ENCODE results near the gene ST6GALNAC2.
A peak's percentile ranks its signal among the peaks of the same experiment; 100 is the strongest.
"Not testable (repeated sequence)": the region's sequence is repeated elsewhere in the genome, so short reads cannot be mapped to it uniquely, and the experiment has no call there.

ST6GALNAC2 gene

GRCh38 chr17:76612977-76613851 is 27.6 kb upstream of the ST6GALNAC2 start:
- TF ChIP-seq CTCF (conservative IDR thresholded peaks at IDR 0.05; ENCODE audit: low read length) (no peak), EZH2phosphoT487 (IDR thresholded peaks at IDR 0.05; ENCODE audit: borderline replicate concordance) (no peak)
- Histone ChIP-seq H3K79me2 (ENCODE audit: insufficient read depth, low read length) (no peaks in the 10 kb centered on the region), H2AFZ (ENCODE audit: low read length) (peak overlapping the region; percentile 35; the same call in 1 of the 2 replicates), H3F3A (ENCODE audit: low read depth) (0 out of 2 replicates have a peak, but pooled peaks cover 5% of the 10 kb centered on the region), H3K4me2 (ENCODE audit: low read depth, low read length, poor library complexity, severe bottlenecking) (peak overlapping the region; percentile 2), H3K4me1 (ENCODE audit: insufficient read depth, low read length, poor library complexity, severe bottlenecking) (peaks cover 11% of the 10 kb centered on the region), H3K27me3 (ENCODE audit: insufficient read depth, low read length, poor library complexity, severe bottlenecking) (no peaks in the 10 kb centered on the region), H3K9me2 (replicated peaks; ENCODE audit: low read depth, low read length) (no peaks in the 10 kb centered on the region), H3K36me3 (ENCODE audit: insufficient read depth, low read length) (no peaks in the 10 kb centered on the region), H3K9ac (ENCODE audit: low read depth, low read length, poor library complexity, severe bottlenecking) (peak overlapping the region; percentile 5), H3K9me3 (ENCODE audit: insufficient read depth, low read depth, low read length) (no peaks in the 10 kb centered on the region), H4K20me1 (ENCODE audit: insufficient read depth, low read length, poor library complexity, severe bottlenecking) (no peaks in the 10 kb centered on the region), H3K4me3 (ENCODE audit: low read length, poor library complexity, severe bottlenecking) (no peak overlapping the region)

- Histone ChIP-seq H3K9me3 (ENCODE audit: insufficient read depth, low read depth, low read length) (no peaks in the 10 kb centered on the region), H3K36me3 (ENCODE audit: insufficient read depth, low read length) (no peaks in the 10 kb centered on the region), H3K9me2 (replicated peaks; ENCODE audit: low read depth, low read length) (no peaks in the 10 kb centered on the region), H4K20me1 (ENCODE audit: insufficient read depth, low read length, poor library complexity, severe bottlenecking) (no peaks in the 10 kb centered on the region), H3K4me3 (ENCODE audit: low read length, poor library complexity, severe bottlenecking) (no peak overlapping the region), H3K79me2 (ENCODE audit: insufficient read depth, low read length) (no peaks in the 10 kb centered on the region), H3K4me1 (ENCODE audit: insufficient read depth, low read length, poor library complexity, severe bottlenecking) (peaks cover 11% of the 10 kb centered on the region), H3F3A (ENCODE audit: low read depth) (0 out of 2 replicates have a peak, but pooled peaks cover 5% of the 10 kb centered on the region), H3K27me3 (ENCODE audit: insufficient read depth, low read length, poor library complexity, severe bottlenecking) (no peaks in the 10 kb centered on the region), H3K4me2 (ENCODE audit: low read depth, low read length, poor library complexity, severe bottlenecking) (no peak overlapping the region), H2AFZ (ENCODE audit: low read length) (no peak overlapping the region; the same call in 1 of the 2 replicates), H3K9ac (ENCODE audit: low read depth, low read length, poor library complexity, severe bottlenecking) (no peak overlapping the region)
- TF ChIP-seq CTCF (conservative IDR thresholded peaks at IDR 0.05; ENCODE audit: low read length) (no peak), EZH2phosphoT487 (IDR thresholded peaks at IDR 0.05; ENCODE audit: borderline replicate concordance) (no peak)
Observed at GRCh38 chr17:76612465-76612864, 26.8 kb upstream of the ST6GALNAC2 start.

GRCh38 chr17:76611758-76612157 is 26.1 kb upstream of the ST6GALNAC2 start:
- Histone ChIP-seq H3K9ac (ENCODE audit: low read depth, low read length, poor library complexity, severe bottlenecking) (no peak overlapping the region), H3K9me2 (replicated peaks; ENCODE audit: low read depth, low read length) (no peaks in the 10 kb centered on the region), H3K4me2 (ENCODE audit: low read depth, low read length, poor library complexity, severe bottlenecking) (no peak overlapping the region), H3F3A (ENCODE audit: low read depth) (0 out of 2 replicates have a peak, but pooled peaks cover 5% of the 10 kb centered on the region), H3K9me3 (ENCODE audit: insufficient read depth, low read depth, low read length) (no peaks in the 10 kb centered on the region), H3K4me3 (ENCODE audit: low read length, poor library complexity, severe bottlenecking) (no peak overlapping the region), H3K4me1 (ENCODE audit: insufficient read depth, low read length, poor library complexity, severe bottlenecking) (peaks cover 11% of the 10 kb centered on the region), H2AFZ (ENCODE audit: low read length) (no peak overlapping the region), H3K27me3 (ENCODE audit: insufficient read depth, low read length, poor library complexity, severe bottlenecking) (no peaks in the 10 kb centered on the region), H4K20me1 (ENCODE audit: insufficient read depth, low read length, poor library complexity, severe bottlenecking) (no peaks in the 10 kb centered on the region), H3K36me3 (ENCODE audit: insufficient read depth, low read length) (no peaks in the 10 kb centered on the region), H3K79me2 (ENCODE audit: insufficient read depth, low read length) (no peaks in the 10 kb centered on the region)
- TF ChIP-seq EZH2phosphoT487 (IDR thresholded peaks at IDR 0.05; ENCODE audit: borderline replicate concordance) (no peak), CTCF (conservative IDR thresholded peaks at IDR 0.05; ENCODE audit: low read length) (no peak)

- not testable (repeated sequence) for H3K9me3 ChIP-seq (ENCODE audit: insufficient read depth, low read depth, low read length); H3K79me2 ChIP-seq (ENCODE audit: insufficient read depth, low read length)
Observed at GRCh38 chr17:76611080-76611749, 25.6 kb upstream of the ST6GALNAC2 start.

GRCh38 chr17:76606685-76607084 is 21.0 kb upstream of the ST6GALNAC2 start:
- not testable (repeated sequence) for H3K36me3 ChIP-seq (ENCODE audit: insufficient read depth, low read length); H3K9ac ChIP-seq (ENCODE audit: low read depth, low read length, poor library complexity, severe bottlenecking); H3K9me2 ChIP-seq (replicated peaks; ENCODE audit: low read depth, low read length); H2AFZ ChIP-seq (ENCODE audit: low read length); H3K9me3 ChIP-seq (ENCODE audit: insufficient read depth, low read depth, low read length); H3K79me2 ChIP-seq (ENCODE audit: insufficient read depth, low read length); H3F3A ChIP-seq (ENCODE audit: low read depth); H3K4me2 ChIP-seq (ENCODE audit: low read depth, low read length, poor library complexity, severe bottlenecking); H4K20me1 ChIP-seq (ENCODE audit: insufficient read depth, low read length, poor library complexity, severe bottlenecking); H3K4me3 ChIP-seq (ENCODE audit: low read length, poor library complexity, severe bottlenecking); H3K4me1 ChIP-seq (ENCODE audit: insufficient read depth, low read length, poor library complexity, severe bottlenecking); H3K27me3 ChIP-seq (ENCODE audit: insufficient read depth, low read length, poor library complexity, severe bottlenecking)

More at GRCh38 chr17:76611080-76611749, 25.6 kb upstream of the ST6GALNAC2 start:
- H3K27me3 ChIP-seq (ENCODE audit: insufficient read depth, low read length, poor library complexity, severe bottlenecking); H3F3A ChIP-seq (ENCODE audit: low read depth); H3K9ac ChIP-seq (ENCODE audit: low read depth, low read length, poor library complexity, severe bottlenecking); H3K4me2 ChIP-seq (ENCODE audit: low read depth, low read length, poor library complexity, severe bottlenecking); H3K36me3 ChIP-seq (ENCODE audit: insufficient read depth, low read length); H4K20me1 ChIP-seq (ENCODE audit: insufficient read depth, low read length, poor library complexity, severe bottlenecking); H3K4me3 ChIP-seq (ENCODE audit: low read length, poor library complexity, severe bottlenecking); H3K9me2 ChIP-seq (replicated peaks; ENCODE audit: low read depth, low read length); H2AFZ ChIP-seq (ENCODE audit: low read length): not testable (repeated sequence)
- H3K4me1 ChIP-seq (ENCODE audit: insufficient read depth, low read length, poor library complexity, severe bottlenecking): peaks cover 11% of the 10 kb centered on the region

All from Loucy (cell line).